Muscle of leg (tissue), 11 donors: ENCODE results near the gene ELL2. TPM values are rescaled to one million over a fixed set of nuclear protein-coding genes. Genes with fewer than 3 reads are reported as not detected.
A peak's percentile ranks its signal among the peaks of the same experiment; 100 is the strongest.
"Not testable (repeated sequence)": the region's sequence is repeated elsewhere in the genome, so short reads cannot be mapped to it uniquely, and the experiment has no call there.

ENCODE experiments used
- DNase-seq: peaks from one replicate; pipeline ENCODE4 v3.0.0; 2013
- H3K27ac ChIP-seq: one replicate; pipeline ENCODE4 v1.5.1; 2013; ENCODE audit warnings: mild to moderate bottlenecking, low read length, control low read depth
- H3K27me3 ChIP-seq: one replicate; pipeline ENCODE4 v1.6.1; 2013; ENCODE audit warnings: low read length; ENCODE audit not compliant: control insufficient read depth, insufficient read depth
- H3K36me3 ChIP-seq: one replicate; pipeline ENCODE4 v1.6.1; 2013; ENCODE audit warnings: low read length; ENCODE audit not compliant: control insufficient read depth, insufficient read depth
- H3K4me1 ChIP-seq: one replicate; pipeline ENCODE4 v1.6.1; 2013; ENCODE audit warnings: low read length; ENCODE audit not compliant: control insufficient read depth, insufficient read depth
- H3K4me3 ChIP-seq: one replicate; pipeline ENCODE4 v1.5.1; 2013; ENCODE audit warnings: low read length, control low read depth
- H3K9me3 ChIP-seq: replicated peaks from 2 replicates; pipeline ENCODE4 v1.6.1; 2013; ENCODE audit warnings: low read depth, low read length; ENCODE audit not compliant: control insufficient read depth
- WGBS: methylation state at CpG from one replicate; pipeline ENCODE4 v1.1.5; 2013; ENCODE audit warnings: missing lambda C conversion rate; ENCODE audit not compliant: insufficient coverage; 5-methylcytosine and 5-hydroxymethylcytosine counted together
- polyA plus RNA-seq, 8 donors: library from polyadenylated mRNA; unstranded; fragments of 120-200 nt; gene quantifications; one replicate each; pipeline versions ENCODE4 v1.2.1 to v1.2.3, GENCODE V29; 2013; ENCODE audit warnings: inconsistent platforms in 1 of 8, low replicate concordance in 1 of 8; ENCODE audit not compliant: insufficient read length in 8 of 8, insufficient read depth in 1 of 8
- total RNA-seq: library from RNA; stranded (reverse); fragments of 120-200 nt; gene quantifications from one replicate; pipeline ENCODE4 v1.2.4, GENCODE V29; 2013

The ELL2 gene
- total and polyA plus RNA-seq, 9 donors: 2.1 to 4.9 (median 3.5) TPM

DNA sequence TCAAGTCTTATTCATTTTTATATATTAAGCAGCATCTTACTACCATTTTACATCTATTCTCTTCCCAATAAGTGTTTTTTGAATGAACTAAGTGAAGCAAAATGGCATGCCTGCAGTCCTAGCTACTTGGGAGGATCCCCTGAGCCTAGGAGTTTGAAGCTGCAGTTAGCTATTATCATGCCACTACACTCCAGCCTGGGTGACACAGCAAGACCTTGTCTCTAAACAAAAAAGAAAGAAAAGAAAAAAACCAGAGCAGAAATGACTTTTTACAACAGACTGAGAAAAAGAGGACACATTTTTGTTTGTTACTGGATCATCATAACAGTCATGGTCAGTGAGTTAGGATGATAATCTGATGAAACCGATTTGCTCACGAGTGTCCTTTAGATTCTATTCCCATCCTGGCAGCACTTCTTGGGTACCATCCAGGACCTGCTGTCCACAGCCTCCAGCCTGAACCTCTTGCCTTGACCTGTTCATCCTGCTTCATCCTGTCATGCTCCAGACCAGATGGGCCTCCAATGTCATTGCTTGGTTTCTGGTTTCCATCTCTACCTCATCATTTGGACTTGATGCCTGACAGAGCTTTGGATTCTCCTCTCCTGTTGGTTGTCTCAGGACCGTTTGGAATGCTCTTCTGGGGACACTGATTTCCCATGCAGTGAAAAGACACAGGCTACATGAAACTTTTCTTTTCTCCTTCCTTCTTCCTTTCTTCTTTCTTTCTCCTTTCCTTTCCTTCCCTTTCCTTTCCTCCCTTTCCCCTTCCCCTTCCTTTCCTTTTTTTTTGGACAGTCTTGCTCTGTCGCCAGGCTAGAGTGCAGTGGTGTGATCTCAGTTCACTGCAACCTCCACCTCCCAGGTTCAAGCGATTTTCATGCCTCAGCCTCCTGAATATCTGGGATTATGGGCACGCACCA lies 89.0 kb downstream of the ELL2 start:
- no peaks in the 10 kb centered on the region for H3K4me1 ChIP-seq
- H3K4me3 ChIP-seq: no peak overlapping the region
- DNase-seq: no peak
- 83% methylated on average over 2 of the region's 6 CpGs for WGBS
- no peak overlapping the region for H3K27ac ChIP-seq
- no peaks in the 10 kb centered on the region for H3K27me3 ChIP-seq
- no peaks in the 10 kb centered on the region for H3K36me3 ChIP-seq
- H3K9me3 ChIP-seq: no peaks in the 10 kb centered on the region

DNA sequence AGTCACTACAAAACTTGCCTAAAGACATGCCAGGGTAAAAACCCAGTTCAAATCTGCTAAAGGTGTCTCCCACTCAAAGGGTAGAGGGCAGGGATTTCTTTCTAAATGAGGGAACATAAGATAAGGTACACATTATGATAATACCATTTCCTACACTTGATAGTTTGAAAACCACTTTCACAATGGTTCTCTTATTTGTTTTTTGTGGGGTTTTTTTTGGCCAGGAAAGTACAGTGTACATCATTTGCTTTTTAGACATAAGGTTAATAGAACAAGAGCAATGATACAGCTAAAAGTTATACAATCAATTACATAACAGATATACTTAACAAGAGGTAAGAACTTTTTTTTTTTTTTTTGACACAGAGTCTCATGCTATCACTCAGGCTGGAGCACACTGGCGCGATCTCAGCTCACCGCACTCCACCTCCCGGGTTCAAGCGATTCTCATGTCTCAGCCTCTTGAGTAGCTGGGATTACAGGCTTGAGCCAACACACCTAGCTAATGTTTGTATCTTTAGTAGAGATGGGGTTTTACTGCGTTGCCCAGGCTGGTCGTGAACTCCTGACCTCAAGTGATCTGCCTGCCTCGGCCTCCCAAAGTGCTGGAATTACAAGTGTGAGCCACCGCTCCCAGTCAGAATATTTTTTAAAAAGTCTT lies 90.4 kb downstream of the ELL2 start:
- Histone ChIP-seq H3K27ac (no peak overlapping the region), H3K4me3 (no peak overlapping the region), H3K27me3 (no peaks in the 10 kb centered on the region), H3K36me3 (no peaks in the 10 kb centered on the region), H3K4me1 (no peaks in the 10 kb centered on the region), H3K9me3 (no peaks in the 10 kb centered on the region)
- DNase-seq: no peak
- 100% methylated on average over 2 of the region's 9 CpGs for WGBS

GRCh38 chr5:95870105-95870672 lies 91.5 kb downstream of the ELL2 start:
- WGBS: no CpG with 5 or more reads among the region's 1 CpG

GRCh38 chr5:95869173-95869855 lies 92.3 kb downstream of the ELL2 start:
- H3K4me3 ChIP-seq, H3K4me1 ChIP-seq, H3K27ac ChIP-seq, H3K9me3 ChIP-seq, H3K36me3 ChIP-seq, H3K27me3 ChIP-seq: not testable (repeated sequence)
- WGBS: no CpG with 5 or more reads among the region's 3 CpGs
- peak; percentile 33 for DNase-seq

More at GRCh38 chr5:95870105-95870672, 91.5 kb downstream of the ELL2 start:
- no peaks in the 10 kb centered on the region for H3K27me3 ChIP-seq
- no peaks in the 10 kb centered on the region for H3K9me3 ChIP-seq
- H3K27ac ChIP-seq: peak overlapping the region; percentile 67
- DNase-seq: peak; percentile 33
- no peaks in the 10 kb centered on the region for H3K4me1 ChIP-seq
- no peaks in the 10 kb centered on the region for H3K36me3 ChIP-seq
- no peak overlapping the region for H3K4me3 ChIP-seq

- DNase-seq: no peak
- no peaks in the 10 kb centered on the region for H3K4me1 ChIP-seq
- no CpG with 5 or more reads among the region's 4 CpGs for WGBS
- no peak overlapping the region for H3K27ac ChIP-seq
- H3K36me3 ChIP-seq: no peaks in the 10 kb centered on the region
- no peak overlapping the region for H3K4me3 ChIP-seq
- no peaks in the 10 kb centered on the region for H3K27me3 ChIP-seq
- no peaks in the 10 kb centered on the region for H3K9me3 ChIP-seq
Observed at GRCh38 chr5:95868136-95868535, 93.5 kb downstream of the ELL2 start.

DNA sequence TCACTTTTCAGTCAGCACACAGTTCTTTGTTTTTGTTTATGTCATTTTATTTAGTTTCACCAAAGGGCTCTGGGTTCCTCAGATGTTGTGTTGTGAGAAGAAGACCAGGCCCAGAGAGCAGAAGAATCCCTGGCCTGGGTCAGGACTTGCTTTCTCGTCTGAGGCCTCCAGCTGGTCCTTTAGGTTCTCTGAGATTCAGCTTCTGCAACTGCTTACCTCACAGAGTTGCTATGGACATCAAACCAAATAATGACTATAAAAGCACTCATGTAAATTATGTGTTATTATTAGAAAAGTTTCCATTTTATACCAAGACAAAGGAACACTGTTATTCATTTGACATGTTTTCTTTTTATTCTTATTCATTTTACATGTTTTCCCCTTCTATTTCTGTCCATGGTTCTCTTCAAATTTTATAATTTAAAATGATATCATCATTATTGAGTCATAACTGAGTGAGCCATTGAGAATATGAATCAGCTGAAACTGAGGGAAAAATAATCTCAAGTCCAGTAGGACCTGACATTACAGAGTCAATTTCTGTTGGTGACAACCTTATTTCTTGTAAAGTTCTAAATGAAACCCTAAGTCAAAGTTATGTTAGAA lies 95.1 kb downstream of the ELL2 start:
- H3K27me3 ChIP-seq: no peaks in the 10 kb centered on the region
- no peak overlapping the region for H3K4me3 ChIP-seq
- H3K27ac ChIP-seq: no peak overlapping the region
- H3K4me1 ChIP-seq: peaks cover 3% of the 10 kb centered on the region
- WGBS: no CpG with 5 or more reads among the region's 1 CpG
- H3K36me3 ChIP-seq: no peaks in the 10 kb centered on the region
- no peak for DNase-seq
- no peaks in the 10 kb centered on the region for H3K9me3 ChIP-seq

- Histone ChIP-seq H3K27me3 (no peaks in the 10 kb centered on the region), H3K9me3 (no peaks in the 10 kb centered on the region), H3K4me3 (no peak overlapping the region), H3K4me1 (peaks cover 6% of the 10 kb centered on the region), H3K27ac (no peak overlapping the region), H3K36me3 (no peaks in the 10 kb centered on the region)
- DNase-seq: no peak
- WGBS: 70% methylated on average over 6 of the region's 6 CpGs
Observed at GRCh38 chr5:95864944-95865504, 96.6 kb downstream of the ELL2 start.

DNA sequence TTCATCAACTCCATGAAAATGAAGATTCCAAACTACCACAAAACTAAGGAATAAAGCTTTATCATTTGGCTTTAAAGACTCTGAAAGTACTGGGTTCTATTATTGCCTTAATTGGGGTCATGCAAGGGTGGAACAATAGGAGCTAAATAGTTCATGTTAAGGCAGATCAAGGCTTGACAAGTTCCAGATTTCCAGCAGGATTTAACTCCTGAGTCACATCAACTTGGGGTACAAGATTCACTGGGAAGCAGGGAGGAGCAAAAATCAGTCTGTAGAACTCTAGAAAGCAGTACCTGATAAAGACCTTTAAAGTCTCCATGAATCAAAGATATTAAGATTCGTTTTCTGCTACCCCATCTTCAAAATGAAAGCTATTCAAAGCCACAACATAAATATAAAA lies 97.2 kb downstream of the ELL2 start:
- no CpG with 5 or more reads among the region's 1 CpG for WGBS
- no peak for DNase-seq
- Histone ChIP-seq H3K9me3 (no peaks in the 10 kb centered on the region), H3K36me3 (no peaks in the 10 kb centered on the region), H3K4me1 (peaks cover 6% of the 10 kb centered on the region), H3K27me3 (no peaks in the 10 kb centered on the region), H3K4me3 (no peak overlapping the region), H3K27ac (no peak overlapping the region)

DNA sequence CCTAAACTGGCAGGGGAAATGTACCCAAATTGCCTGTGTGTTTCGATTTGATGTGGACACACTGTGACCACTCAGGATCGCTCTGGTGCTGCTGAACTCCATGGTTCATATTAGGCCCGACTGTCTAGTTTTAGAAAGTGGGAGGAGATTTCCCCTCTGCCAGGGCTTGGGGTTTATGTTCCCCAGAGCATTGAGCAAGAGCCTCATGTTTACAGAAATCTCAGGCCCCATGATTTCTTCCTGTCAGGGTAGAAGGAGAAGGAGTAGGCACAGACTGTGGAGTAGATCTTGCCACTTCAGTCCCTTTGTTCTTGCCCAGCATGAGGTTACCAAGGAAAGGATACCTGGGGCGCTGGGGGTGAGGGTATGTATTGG lies 98.3 kb downstream of the ELL2 start:
- Histone ChIP-seq H3K27ac (no peak overlapping the region), H3K9me3 (no peaks in the 10 kb centered on the region), H3K4me1 (peaks cover 11% of the 10 kb centered on the region), H3K4me3 (no peak overlapping the region), H3K36me3 (no peaks in the 10 kb centered on the region), H3K27me3 (no peaks in the 10 kb centered on the region)
- peak; percentile 55 for DNase-seq
- WGBS: 100% methylated on average over 1 of the region's 4 CpGs
